ENCODE data around the gene TMEM213. TPM values are rescaled to one million over a fixed set of nuclear protein-coding genes. Genes with fewer than 3 reads are reported as not detected.

Gene TMEM213, protein sequence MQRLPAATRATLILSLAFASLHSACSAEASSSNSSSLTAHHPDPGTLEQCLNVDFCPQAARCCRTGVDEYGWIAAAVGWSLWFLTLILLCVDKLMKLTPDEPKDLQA
- total RNA-seq, result not detected in 2 replicates

DNA sequence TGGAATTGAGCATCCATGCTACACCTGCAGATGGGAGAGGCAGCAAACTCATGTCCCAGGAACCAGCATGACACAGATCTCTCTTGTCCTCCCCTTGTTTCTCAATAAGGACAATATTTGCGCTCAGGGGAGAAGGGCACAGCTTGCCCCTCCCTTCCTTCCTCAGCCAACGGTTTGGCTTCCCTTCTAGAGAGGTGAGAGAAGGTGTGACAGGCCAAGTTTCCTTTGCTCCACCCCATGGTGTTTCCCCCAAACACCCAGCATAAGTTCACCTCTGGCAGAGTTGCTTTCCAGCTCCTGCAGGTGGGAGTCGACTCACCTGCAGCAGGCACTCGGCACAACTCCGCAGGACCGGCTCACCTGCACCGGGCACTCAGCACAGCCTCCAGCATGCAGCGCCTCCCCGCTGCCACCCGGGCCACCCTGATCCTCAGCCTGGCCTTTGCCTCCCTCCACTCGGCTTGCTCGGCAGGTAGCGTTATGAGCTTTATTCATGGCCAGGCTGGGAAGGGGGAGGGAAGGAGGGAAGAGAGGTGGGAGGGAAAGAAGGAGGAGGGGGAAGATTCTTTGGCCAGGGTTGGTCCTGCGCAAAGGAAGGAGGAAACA, at the start of gene TMEM213, which contains the start of gene ATP6V0A4:
TMEM213 (plus strand) TSS at position 280 of the 606 bp plus-strand sequence; CDS start at position 391, 111 bp downstream.
ATP6V0A4 (minus strand) TSS at position 482 of the 606 bp plus-strand sequence. CDS start 26,949 bp downstream, outside the sequence.

Other genes starting within 250 kb of the TMEM213 start
- gene SVOPL, start 96.6 kb upstream of the TMEM213 start, total RNA-seq, result not detected in 2 replicates
- gene ATP6V0A4, start 202 bp downstream of the TMEM213 start, total RNA-seq, result not detected in 2 replicates
- gene KIAA1549, start 183.4 kb downstream of the TMEM213 start, total RNA-seq, result 0.52 and 0.63 TPM in 2 replicates
- 2.8 and 3.8 TPM in 2 replicates for gene ZC3HAV1L, start 238.0 kb downstream of the TMEM213 start, total RNA-seq